HG02943 (cell line): ENCODE measurements around the gene ADRA1B.

Experiments
- ATAC-seq: cut with Tn5 transposase; IDR thresholded peaks from one replicate; pipeline ENCODE4 v1.9.1; 2021; ENCODE audit warnings: mild to moderate bottlenecking, low read depth, moderate library complexity; ENCODE audit not compliant: unreplicated experiment

ADRA1B gene

GRCh38 chr5:159923008-159923407, 6.7 kb downstream of the ADRA1B start:
- ATAC-seq = no peak

DNA sequence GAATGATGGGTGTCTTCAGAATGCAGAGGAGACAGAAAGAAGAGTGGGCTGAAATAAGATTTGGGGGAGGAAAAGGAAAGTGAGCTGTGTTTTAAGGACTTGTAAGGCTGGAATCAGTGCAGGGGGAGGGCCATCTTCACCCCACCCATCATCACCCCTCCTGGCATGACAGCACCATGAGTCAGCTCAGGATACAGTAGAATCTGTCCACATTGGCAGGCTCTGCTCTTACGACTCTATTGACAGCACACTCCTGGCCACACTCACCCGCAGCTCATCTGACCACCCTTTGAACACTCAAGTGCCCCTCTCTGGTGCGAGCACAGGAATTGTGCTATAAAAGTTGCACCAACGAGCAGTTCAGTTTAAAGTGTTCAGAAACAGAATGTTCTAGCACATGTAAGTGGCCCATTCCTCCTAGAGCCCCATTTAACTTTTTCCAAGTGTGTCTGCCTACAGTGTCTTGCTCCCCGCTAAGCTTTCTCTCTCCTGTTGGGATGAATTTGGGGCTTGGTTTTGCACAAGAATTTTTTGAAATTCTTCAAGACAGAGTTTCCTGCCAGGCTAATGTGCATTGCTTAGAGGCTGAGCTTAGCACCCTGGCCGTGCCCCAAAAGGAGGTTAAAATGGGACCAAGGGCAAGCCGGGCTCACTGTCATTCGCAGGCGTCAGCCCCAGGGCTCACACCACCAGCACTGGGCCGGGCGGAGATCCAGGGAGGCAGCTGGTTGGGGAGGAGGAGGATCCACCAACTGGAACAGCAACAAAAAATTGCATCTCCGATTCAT, 12.0 kb downstream of the ADRA1B start:
- no peak for ATAC-seq

GRCh38 chr5:159929176-159929575, 12.9 kb downstream of the ADRA1B start:
- ATAC-seq = no peak

DNA sequence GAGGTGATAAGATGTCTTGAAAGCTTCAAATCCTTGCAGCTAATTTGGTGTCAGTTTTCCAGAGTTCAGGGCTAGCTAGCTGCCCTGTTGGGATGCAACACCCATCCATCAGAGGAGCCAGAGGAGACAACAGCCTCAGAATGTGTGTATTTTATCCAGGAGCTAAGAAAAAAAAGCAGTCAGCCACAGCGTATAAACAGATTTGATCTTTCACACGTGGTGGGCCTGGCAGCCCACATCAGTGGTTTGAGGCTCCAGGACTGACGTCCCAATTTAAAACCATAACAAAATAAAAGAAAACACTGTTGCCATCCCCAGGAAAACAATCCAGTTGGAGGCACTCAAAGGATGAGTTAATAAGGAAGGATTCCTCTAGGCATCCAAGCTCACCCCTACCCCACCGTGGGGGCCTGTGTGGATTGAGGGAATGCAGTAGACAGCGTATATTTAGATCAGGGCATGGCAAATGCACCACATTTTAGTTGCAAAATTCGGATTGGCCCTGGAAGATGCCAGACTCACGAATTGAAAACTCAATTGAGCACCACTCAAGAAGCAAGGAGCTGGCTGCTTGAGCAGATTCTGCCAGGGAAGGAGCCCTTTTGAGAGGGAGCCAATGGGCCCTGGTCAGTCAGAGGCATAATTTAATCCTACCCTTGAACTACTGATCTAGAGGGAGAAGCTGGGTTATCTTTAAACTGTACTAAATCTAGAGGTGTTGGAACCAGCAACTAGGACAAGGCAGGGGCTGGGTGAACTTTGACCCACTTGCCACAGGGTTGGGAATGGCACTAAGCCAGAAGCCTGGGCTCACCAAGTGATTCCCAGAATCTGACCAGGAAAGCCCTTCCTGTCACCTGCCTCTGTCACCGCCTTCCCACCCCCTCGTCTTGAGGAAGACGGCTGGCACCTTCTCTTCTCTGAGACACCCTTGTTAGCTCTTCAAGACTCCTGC, 17.5 kb downstream of the ADRA1B start:
- ATAC-seq = no peak

GRCh38 chr5:159935946-159936345, 19.7 kb downstream of the ADRA1B start:
- no peak for ATAC-seq

DNA sequence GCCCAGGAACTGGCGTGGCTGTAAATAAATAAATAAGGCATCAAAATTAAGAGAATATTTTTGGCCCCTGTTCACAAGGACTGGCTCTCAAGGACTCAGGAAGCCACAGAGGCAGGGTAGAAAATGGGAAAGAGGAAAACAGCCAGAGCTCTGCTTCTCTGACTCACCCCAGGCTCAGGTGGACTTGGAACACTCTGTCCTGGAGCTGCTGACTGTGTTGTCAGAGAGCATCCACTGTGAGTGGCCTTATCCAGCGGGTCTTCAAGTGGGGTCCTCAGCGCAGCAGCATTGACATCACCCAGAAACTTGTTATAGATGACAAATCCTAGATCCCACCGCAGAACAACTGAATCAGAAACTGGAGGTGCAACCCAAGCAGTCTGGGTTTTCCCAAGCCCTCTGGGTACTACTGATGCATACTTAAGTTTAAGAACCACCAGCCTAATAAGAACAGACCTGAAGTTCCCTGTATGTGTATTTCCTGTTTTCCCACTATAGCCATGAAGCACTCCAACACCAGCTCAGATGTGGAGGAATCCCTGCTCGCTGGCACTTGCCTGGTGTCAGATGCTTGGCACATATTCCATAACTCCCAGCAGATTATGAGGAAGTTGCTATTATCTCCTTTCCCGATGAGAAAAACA, 20.5 kb downstream of the ADRA1B start:
- ATAC-seq = no peak

DNA sequence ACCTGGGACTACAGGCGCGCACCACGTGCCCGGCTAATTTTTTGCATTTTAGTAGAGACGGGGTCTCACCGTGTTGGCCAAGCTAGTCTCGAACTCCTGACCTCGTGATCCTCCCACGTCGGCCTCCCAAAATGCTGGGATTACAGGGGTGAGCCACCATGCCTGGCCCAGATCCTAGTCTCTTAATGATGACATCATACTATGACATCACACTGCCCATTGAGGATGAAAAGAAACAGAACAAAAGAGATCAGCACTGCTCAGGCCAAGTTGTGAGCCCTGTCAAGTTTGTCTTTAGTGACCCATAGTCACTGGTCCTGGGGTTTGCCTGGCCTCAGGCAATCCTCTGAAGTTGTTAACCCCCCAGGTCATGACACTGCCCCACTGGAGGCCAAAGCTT, 21.3 kb downstream of the ADRA1B start:
- ATAC-seq = no peak

DNA sequence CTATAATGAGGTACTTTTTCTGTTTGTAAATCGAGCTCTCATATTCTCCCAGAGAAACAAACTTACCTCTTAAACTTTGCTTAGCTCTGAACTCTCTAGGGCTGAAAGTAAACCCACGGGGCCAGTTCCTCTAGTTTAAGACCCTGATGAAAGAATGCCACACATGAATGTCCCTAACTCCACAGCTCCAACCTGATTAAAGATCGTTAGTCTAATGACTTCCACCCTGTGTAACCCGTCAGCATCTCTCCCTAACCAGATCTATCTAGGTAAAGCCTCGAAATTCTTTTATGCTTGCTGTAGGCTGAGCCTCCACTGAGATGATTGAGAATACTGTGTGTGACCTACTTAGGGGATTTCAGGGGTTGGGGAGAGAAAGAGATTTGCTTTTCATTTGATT, 27.0 kb downstream of the ADRA1B start:
- ATAC-seq = no peak

DNA sequence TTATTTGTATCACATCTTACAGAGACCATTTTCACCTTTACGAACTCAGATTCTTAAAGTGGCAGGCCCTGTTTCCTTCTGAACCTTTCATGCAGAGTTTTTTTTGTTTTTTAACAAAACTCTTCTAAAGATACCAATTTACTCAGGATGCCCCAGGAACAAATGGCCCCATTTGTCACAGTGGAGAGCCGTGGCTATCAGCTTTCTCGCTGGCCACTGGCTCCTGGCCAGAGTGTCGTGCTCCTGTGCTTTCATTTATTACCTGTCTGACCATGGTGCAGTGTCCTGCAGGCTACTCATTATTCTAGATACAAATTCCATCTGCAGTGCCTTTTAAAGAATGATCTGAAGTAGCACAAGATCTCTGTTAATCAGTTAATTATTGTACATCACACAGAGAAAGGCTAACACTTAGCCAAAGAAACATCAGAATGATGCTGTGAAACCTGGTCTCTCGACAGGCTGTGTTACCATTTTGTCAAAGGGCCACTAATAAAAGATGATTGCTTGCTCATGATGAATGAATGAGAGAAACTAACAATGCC, 27.8 kb downstream of the ADRA1B start:
- ATAC-seq = no peak

GRCh38 chr5:159945359-159945758, 29.1 kb downstream of the ADRA1B start:
- ATAC-seq = no peak

GRCh38 chr5:159947708-159948358, 31.6 kb downstream of the ADRA1B start:
- no peak for ATAC-seq

DNA sequence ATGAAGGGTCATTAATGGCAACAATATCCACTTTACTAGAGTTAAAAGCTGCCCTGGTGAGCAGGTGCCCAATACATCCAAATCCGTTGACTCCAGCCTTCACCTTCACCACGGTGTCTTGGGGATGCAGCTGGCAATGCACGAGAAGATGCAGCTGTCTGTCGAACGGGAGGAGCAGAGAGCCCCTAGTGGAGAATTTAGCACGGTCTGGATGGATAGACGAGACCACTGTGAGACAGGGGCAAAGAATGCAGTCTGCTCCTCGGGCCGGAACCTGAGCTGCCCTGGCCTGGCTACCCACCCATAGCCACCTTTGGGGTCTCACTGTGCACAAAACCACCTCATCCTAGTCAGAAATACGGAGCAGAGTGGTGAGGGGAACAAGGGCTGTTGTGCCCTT, 35.1 kb downstream of the ADRA1B start:
- no peak for ATAC-seq

DNA sequence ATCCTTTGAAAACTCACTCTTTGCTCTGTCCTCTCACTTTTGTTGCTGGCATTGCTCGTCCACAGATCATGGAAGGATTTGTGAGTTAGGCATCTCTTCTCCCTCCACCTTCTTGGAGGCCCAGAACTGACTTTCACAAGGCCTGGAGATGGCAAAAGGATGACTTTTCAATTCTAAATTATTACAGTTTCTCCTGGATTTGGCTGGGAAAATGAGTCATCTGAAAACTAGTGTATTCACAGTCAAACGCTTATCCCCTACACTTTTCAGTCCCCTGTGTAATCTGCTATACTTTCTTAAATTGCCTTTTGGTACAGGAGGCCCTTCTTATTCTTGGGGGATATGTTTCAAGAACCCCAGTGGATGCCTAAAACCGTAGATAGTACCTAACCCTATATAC, 35.6 kb downstream of the ADRA1B start:
- ATAC-seq = no peak

- no peak for ATAC-seq
Measured at GRCh38 chr5:159953609-159954008, 37.3 kb downstream of the ADRA1B start.

GRCh38 chr5:159955056-159955624, 38.9 kb downstream of the ADRA1B start:
- ATAC-seq = no peak

- ATAC-seq = no peak
Measured at GRCh38 chr5:159956074-159956473, 39.8 kb downstream of the ADRA1B start.

DNA sequence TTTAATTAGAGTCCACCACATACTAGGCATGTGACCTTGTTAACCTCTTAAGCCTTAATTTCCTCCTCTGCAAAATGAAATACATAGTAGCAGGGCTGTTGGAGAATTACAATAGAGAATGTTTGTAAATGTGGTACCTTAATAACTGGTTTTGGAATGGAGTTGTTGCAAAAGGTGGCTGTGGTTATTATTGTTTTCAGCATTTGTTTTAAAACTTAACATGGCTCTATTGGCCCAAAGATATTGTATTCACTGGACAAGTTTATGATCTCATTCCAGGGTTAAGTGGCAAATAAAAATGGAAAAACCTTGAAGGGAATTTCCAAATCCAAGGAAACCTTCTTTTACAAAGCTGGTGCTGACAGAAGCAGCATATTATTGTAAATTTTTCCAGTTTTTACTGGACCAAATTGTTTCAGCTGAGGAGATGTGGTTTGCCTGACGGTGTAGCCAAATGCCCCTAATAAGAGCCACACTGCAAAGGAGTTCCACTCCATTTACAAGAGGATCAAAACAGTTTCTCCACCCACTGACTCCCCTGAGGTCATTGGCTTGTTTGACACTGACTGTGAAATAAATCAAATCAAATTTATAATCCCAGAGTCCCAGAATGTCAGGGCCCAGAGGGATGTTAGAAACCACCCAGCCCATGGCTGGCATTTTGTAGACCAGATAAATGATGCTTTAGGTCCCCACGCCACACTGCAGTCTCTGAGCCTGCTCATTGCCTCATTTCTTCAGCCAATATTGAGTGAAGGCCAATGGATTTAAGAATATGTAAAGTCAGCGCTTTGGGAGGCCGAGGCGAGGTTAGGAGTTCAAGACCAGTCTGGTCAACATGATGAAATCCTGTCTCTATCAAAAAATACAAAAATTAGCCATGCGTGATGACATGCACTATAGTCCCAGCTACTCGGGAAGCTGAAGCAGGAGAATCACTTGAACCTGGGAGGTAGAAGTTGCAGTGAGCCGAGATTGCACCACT, 45.2 kb downstream of the ADRA1B start:
- ATAC-seq = no peak

- no peak for ATAC-seq
Measured at GRCh38 chr5:159962214-159962613, 45.9 kb downstream of the ADRA1B start.

DNA sequence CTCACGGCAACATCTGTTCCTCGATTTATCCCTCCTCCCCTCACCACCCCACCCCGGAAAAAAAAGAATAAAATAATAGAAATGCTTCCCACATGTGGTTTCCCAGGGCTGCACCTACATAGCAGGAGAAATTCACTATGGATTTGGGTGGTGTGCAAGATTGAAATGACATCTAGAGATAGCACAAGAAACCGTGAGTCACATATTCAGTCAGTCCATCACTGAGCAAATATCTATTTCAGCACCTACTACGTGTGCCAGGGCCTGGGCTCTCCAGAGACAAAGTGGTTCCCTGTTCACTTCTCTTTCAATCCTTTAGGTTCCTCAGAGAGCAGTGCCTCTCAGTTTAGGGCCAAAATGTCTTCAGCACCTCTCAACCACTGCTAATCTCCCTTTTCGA, 47.7 kb downstream of the ADRA1B start:
- ATAC-seq = no peak
